ENCODE measurements around the gene TMCC3.

Gene TMCC3

GRCh38 chr12:94679554-94680195 lies 29.3 kb upstream of the TMCC3 start:
- CTCF ChIA-PET = interaction anchor here (0.7 to 1.2 kb wide), 4 partner anchors 51 to 194 kb away, joined by 3 to 5 read pairs (median 3); no protein-coding TSS in a partner anchor
- Histone ChIP-seq H3K36me3 (ENCODE audit: control insufficient read depth in 2 of 2, insufficient read depth in 1 of 2, low read length in 2 of 2) (no peaks in the 10 kb centered on the region), H3K4me3 (ENCODE audit: low read depth, low read length) (no peak overlapping the region), H3K9me3 (ENCODE audit: control insufficient read depth, insufficient read depth, low read depth, low read length) (no peaks in the 10 kb centered on the region), H3K4me1 (ENCODE audit: control insufficient read depth, insufficient read depth, low read length) (peaks cover 2% of the 10 kb centered on the region; the same call in 1 of the 2 replicates), H3K27ac (ENCODE audit: extremely low read depth, low read depth, low read length) (no peak overlapping the region)
- POLR2A ChIA-PET = no interaction called here
- no peak for TF ChIP-seq ZNF473 (tag by site-specific recombination; IDR thresholded peaks at IDR 0.05)
- TF ChIP-seq ZNF544 (tag by site-specific recombination; IDR thresholded peaks at IDR 0.05) = no peak
- 0 out of 2 replicates have a peak, but pooled peaks have one; percentile 8 for TF ChIP-seq SCRT2 (tag by site-specific recombination; IDR thresholded peaks at IDR 0.05)
- no peak for TF ChIP-seq ZNF391 (tag by site-specific recombination; IDR thresholded peaks at IDR 0.05; ENCODE audit: borderline replicate concordance, low read depth)

GRCh38 chr12:94678849-94679248 lies 28.5 kb upstream of the TMCC3 start:
- H3K27ac ChIP-seq (ENCODE audit: extremely low read depth, low read depth, low read length) = no peak overlapping the region
- peaks cover 2% of the 10 kb centered on the region; the same call in 1 of the 2 replicates for H3K4me1 ChIP-seq (ENCODE audit: control insufficient read depth, insufficient read depth, low read length)
- ChIA-PET POLR2A (interaction anchor here (0.6 to 1.3 kb wide), 2 partner anchors 11 to 41 kb away, joined by 3 to 4 read pairs; no protein-coding TSS in a partner anchor), CTCF (interaction anchor here (0.7 to 1.2 kb wide), 2 partner anchors 74 to 195 kb away, joined by 3 read pairs; no protein-coding TSS in a partner anchor)
- no peak for TF ChIP-seq PRDM10 (tag by site-specific recombination; IDR thresholded peaks at IDR 0.05)
- H3K9me3 ChIP-seq (ENCODE audit: control insufficient read depth, insufficient read depth, low read depth, low read length) = no peaks in the 10 kb centered on the region
- H3K36me3 ChIP-seq (ENCODE audit: control insufficient read depth in 2 of 2, insufficient read depth in 1 of 2, low read length in 2 of 2) = no peaks in the 10 kb centered on the region
- no peak overlapping the region for H3K4me3 ChIP-seq (ENCODE audit: low read depth, low read length)

GRCh38 chr12:94678379-94678778 lies 28.0 kb upstream of the TMCC3 start:
- no peak overlapping the region for H3K27ac ChIP-seq (ENCODE audit: extremely low read depth, low read depth, low read length)
- H3K4me1 ChIP-seq (ENCODE audit: control insufficient read depth, insufficient read depth, low read length) = peaks cover 2% of the 10 kb centered on the region; the same call in 1 of the 2 replicates
- TF ChIP-seq ELK4 (IDR thresholded peaks at IDR 0.05; ENCODE audit: borderline replicate concordance, low read depth, low read length) (no peak), ZNF302 (tag by site-specific recombination; IDR thresholded peaks at IDR 0.05; ENCODE audit: low read depth) (no peak), ZNF560 (tag by site-specific recombination; IDR thresholded peaks at IDR 0.05; ENCODE audit: borderline replicate concordance) (no peak)
- no peaks in the 10 kb centered on the region for H3K36me3 ChIP-seq (ENCODE audit: control insufficient read depth in 2 of 2, insufficient read depth in 1 of 2, low read length in 2 of 2)
- H3K4me3 ChIP-seq (ENCODE audit: low read depth, low read length) = no peak overlapping the region
- ChIA-PET CTCF (no interaction called here), POLR2A (interaction anchor here (0.6 to 1.3 kb wide), 2 partner anchors 11 to 41 kb away, joined by 3 to 4 read pairs; no protein-coding TSS in a partner anchor)
- H3K9me3 ChIP-seq (ENCODE audit: control insufficient read depth, insufficient read depth, low read depth, low read length) = no peaks in the 10 kb centered on the region

- Histone ChIP-seq H3K36me3 (ENCODE audit: control insufficient read depth in 2 of 2, insufficient read depth in 1 of 2, low read length in 2 of 2) (no peaks in the 10 kb centered on the region), H3K4me3 (ENCODE audit: low read depth, low read length) (no peak overlapping the region), H3K4me1 (ENCODE audit: control insufficient read depth, insufficient read depth, low read length) (peaks cover 2% of the 10 kb centered on the region; the same call in 1 of the 2 replicates), H3K9me3 (ENCODE audit: control insufficient read depth, insufficient read depth, low read depth, low read length) (no peaks in the 10 kb centered on the region), H3K27ac (ENCODE audit: extremely low read depth, low read depth, low read length) (no peak overlapping the region)
- ChIA-PET POLR2A (interaction anchor here (1.3 kb wide), 1 partner anchor 10 kb away, joined by 3 read pairs; no protein-coding TSS in a partner anchor), CTCF (interaction anchor here (0.7 to 1.1 kb wide), 3 partner anchors 12 to 270 kb away, joined by 3 to 4 read pairs (median 4); no protein-coding TSS in a partner anchor)
- TF ChIP-seq SP7 (tag by site-specific recombination; IDR thresholded peaks at IDR 0.05) (no peak), ATF2 (tag by site-specific recombination; IDR thresholded peaks at IDR 0.05; ENCODE audit: low read depth) (no peak), ZNF404 (tag by site-specific recombination; IDR thresholded peaks at IDR 0.05) (no peak), ZSCAN16 (tag by site-specific recombination; IDR thresholded peaks at IDR 0.05) (no peak), ZNF704 (tag by site-specific recombination; IDR thresholded peaks at IDR 0.05) (no peak), ZBTB48 (tag by site-specific recombination; IDR thresholded peaks at IDR 0.05) (no peak), OSR2 (tag by site-specific recombination; IDR thresholded peaks at IDR 0.05) (no peak), ZSCAN5A (tag by site-specific recombination; IDR thresholded peaks at IDR 0.05) (no peak)
Measured at GRCh38 chr12:94677778-94678177, 27.4 kb upstream of the TMCC3 start.
